GM18870 (cell line): ENCODE measurements around the gene PARM1.
A peak's percentile ranks its signal among the peaks of the same experiment; 100 is the strongest.
"Not testable (repeated sequence)": the region's sequence is repeated elsewhere in the genome, so short reads cannot be mapped to it uniquely, and the experiment has no call there.

Experiments used
- ATAC-seq: cut with Tn5 transposase; IDR thresholded peaks from one replicate; pipeline ENCODE4 v1.9.1; 2021; ENCODE audit warnings: moderate library complexity; ENCODE audit not compliant: unreplicated experiment

PARM1 gene

GRCh38 chr4:74975848-74976824, 43.2 kb downstream of the PARM1 start:
- ATAC-seq = no peak

GRCh38 chr4:74982546-74983252, 49.8 kb downstream of the PARM1 start:
- ATAC-seq = no peak

- ATAC-seq = no peak
Measured at GRCh38 chr4:74983253-74983635, 50.3 kb downstream of the PARM1 start.

GRCh38 chr4:74990276-74990875, 57.5 kb downstream of the PARM1 start:
- no peak for ATAC-seq

GRCh38 chr4:74994436-74994835, 61.5 kb downstream of the PARM1 start:
- ATAC-seq = not testable (repeated sequence)

GRCh38 chr4:74996996-74997395, 64.1 kb downstream of the PARM1 start:
- no peak for ATAC-seq

- ATAC-seq = no peak
Measured at GRCh38 chr4:74997948-74998729, 65.2 kb downstream of the PARM1 start.

- no peak for ATAC-seq
Measured at GRCh38 chr4:74999714-75000309, 66.9 kb downstream of the PARM1 start.

GRCh38 chr4:75001871-75002270, 69.0 kb downstream of the PARM1 start:
- no peak for ATAC-seq

- no peak for ATAC-seq
Measured at GRCh38 chr4:75002381-75002780, 69.5 kb downstream of the PARM1 start.

- no peak for ATAC-seq
Measured at GRCh38 chr4:75003979-75004378, 71.1 kb downstream of the PARM1 start.

- peak; percentile 82 for ATAC-seq
Measured at GRCh38 chr4:75004755-75005668, 72.1 kb downstream of the PARM1 start.

- ATAC-seq = no peak
Measured at GRCh38 chr4:75005727-75006126, 72.8 kb downstream of the PARM1 start.

GRCh38 chr4:75007891-75008290, 75.0 kb downstream of the PARM1 start:
- ATAC-seq = no peak

GRCh38 chr4:75009138-75009537, 76.2 kb downstream of the PARM1 start:
- no peak for ATAC-seq

GRCh38 chr4:75011131-75011795, 78.3 kb downstream of the PARM1 start:
- ATAC-seq = no peak

- ATAC-seq = no peak
Measured at GRCh38 chr4:75015627-75016026, 82.7 kb downstream of the PARM1 start.

GRCh38 chr4:75016472-75016871, 83.6 kb downstream of the PARM1 start:
- ATAC-seq = no peak
